Hematopoietic multipotent progenitor cell treated with erythropoietin and hydrocortisone succinate and interleukin-3 and kit ligand, for 6 days (in vitro differentiated cells): ENCODE data around the gene SV2C.
A peak's percentile ranks its signal among the peaks of the same experiment; 100 is the strongest.

Experiments used
- DNase-seq: peaks from one replicate; pipeline ENCODE4 v3.0.0-alpha.2; 2015

The SV2C gene

DNA sequence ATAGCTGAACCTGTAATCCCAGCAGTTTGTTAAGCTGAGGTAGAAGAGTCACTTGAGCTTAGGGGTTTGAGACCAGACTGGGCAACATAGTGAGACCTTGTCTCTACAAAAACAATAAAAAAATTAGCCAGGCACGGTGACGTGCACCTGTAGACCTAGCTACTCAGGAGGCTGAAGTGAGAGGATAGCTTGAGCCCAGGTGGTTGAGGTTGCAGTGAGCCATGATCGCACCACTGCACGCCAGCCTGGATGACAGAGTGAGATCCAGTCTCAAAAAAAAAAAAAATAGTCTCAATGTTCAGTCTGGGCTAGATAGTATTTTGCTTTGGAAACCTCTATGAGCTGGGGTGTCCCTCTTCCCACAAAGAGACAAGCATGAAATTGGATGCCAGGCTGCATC is 268.0 kb downstream of the SV2C start:
- no peak for DNase-seq

DNA sequence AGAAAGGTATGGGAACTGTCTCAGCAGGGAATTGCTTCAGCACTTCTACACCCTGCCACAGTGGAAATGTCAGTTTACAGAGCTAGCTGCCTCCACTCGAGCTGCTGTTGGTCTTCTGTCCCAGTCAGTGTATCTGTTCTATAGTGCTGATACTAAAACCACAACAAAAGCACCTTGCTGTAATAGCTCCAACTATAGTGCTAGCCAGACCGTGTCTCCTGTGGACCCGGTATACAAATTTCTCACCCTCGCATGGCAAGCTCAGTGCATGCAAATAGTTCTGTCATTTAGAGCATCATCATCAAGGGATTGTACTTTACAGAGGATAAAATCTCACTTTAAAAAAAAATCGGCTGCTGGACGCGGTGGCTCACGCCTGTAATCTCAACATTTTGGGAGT is 268.4 kb downstream of the SV2C start:
- DNase-seq = no peak

DNA sequence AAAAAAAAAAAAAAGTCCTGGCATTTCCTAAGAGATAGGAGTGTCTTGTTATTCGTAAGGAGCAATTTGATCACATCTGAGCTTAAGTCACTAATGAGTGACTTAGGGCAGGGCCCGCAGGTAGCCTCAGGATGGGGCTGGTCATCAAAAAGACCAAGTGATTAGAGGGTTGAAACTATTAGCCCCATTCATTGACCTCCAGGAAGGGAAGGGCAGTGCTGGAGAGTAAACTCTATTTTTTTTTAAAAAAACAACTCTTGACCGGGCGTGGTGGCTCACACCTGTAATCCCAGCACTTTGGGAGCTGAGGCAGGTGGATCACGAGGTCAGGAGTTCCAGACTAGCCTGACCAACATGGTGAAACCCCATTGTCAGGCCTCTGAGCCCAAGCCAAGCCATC is 273.7 kb downstream of the SV2C start:
- no peak for DNase-seq

DNA sequence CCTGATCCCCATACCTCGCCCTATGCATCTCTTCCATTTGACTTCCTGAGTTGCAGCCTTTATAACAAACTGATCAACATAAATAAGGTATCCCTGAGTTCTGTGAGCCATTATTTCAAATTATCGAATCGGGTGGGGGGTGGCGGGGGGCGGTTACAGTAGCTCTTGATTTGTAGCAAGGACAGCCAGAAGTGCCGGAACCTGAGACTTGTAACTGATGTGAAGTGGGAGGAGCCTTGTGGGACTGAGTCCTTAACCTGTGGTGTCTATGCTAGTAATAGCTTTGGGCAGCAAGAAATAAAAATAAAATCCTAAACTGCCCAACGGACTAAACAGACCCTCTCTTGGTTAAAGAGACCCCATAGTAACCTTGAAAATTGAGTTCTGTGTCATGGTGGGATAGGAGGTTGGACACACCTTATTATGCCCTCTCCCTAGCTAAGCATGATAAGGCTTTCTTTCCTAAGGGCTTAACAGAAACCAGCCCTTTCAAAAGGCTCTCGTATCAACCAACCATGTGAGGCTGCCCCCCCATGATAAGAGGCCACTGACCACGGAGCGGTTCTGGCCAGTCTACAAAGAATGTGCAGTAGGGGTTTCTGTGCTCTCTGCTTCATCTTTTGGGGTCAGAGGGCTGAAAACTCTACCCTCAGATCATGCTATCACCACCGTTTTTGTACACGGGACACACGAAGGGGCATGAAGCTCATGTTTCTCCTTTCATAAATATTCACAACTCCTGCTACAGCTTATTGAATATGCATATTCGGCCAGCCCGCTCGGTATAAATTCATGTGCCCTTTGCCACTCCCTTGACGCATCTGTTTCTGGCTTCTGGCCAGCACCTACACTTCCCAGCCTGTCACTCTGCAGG is 280.4 kb downstream of the SV2C start:
- peak; percentile 97 for DNase-seq

DNA sequence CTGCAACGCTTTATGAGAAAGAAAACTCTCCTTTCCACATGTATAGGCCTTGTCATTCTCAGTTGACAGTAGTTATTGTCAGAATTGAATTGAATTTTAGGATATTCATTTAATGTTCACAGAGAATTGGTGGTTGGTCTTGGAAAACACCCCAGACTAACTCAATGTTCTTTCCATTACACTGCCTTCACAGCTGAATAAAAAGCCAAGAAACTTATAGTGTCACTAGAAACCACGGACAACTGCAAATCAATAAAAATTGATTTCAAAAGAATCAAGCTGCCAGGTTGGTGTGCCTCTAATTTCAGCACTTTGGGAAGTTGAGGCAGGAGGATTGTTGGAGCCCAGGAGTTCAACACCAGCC is 281.0 kb downstream of the SV2C start:
- no peak for DNase-seq

DNA sequence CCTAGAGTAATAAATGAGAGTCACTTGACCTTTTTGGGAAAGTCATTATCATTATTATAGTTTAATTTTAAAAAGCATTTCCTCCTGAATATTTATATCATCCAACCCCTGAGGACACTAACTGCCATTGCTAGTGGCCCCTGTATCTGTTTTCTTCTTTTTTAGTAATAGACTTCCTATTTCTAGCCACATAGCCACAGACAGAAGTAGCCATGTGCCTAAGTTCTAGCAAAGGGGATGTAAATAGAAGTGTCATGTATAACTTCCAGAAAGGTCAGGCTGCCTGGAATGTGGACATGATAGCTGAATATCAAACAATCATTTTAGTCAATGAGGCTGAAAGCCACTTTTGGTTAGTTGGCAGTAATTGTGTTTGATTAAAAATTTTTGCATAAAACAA is 282.4 kb downstream of the SV2C start:
- peak; percentile 40 for DNase-seq

DNA sequence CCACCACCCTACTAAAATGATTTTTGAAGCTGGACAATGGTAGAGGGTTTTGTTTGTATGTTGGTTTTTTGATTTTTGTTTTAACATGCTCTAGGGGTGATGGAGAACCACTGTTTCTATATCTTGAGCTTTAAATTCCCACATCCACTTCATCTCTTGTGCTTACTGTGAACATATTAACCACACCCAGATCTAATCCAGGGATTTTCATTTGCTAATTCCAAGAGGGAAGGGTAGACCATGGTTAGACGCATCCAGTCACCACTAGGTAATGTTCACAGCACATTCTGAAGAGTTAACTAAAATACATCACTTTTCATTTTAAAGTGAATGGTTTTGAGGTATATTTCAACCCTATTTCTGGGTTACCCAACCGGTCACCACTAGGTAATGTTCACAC is 283.4 kb downstream of the SV2C start:
- DNase-seq = peak; percentile 41

DNA sequence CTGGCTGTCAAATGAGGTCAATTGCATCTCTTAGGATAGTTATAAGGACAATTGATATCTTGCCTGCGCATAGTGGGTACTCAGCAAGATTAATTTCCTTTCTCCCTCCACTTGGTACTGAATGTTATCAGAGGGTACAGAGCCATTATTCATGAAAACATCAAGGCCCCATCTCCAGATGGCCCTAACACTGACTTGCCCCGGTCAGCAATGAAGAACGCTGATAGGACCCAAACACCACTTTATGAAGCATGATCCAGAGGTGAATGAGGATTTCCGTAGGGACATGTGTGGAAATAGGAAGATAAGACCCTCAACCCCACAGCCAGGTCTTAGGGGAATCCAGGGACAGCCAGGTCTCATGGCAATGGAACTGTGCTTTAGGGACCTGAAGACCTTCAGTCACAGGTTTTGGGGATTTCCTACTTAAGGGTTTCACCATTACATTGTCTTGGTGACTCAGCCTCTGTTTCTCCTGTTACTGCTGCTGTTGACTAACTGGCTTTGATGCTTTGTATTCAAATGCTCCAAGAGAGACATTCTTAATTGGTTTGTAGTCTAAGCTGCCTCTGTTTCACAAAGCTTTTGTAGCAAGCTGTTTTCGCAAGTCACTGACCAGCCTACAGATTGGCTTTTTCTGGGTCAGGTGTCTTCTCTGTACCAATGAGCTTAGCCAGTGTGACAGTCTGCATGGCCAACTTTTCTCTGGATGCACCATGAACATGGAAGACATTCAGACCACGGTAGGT is 284.6 kb downstream of the SV2C start:
- DNase-seq = no peak

DNA sequence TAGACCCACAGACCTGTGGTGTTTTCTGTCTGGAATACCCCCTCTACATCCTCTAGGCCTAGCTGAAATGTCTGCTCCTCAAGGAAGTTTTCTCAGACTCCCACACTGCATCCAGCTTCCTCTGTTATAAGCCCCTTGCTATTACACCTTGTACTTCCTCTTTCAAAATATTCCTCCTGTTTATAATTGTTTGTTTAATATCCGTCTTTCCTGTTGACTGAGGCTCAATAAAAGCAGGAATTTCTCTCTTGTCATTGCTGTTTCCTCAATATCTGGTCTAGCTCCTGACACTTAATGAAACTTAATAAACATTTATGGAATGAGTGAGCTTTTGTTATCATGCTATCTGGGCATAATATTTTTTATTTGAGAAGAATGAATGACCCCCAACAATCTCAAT is 285.8 kb downstream of the SV2C start:
- DNase-seq = no peak

DNA sequence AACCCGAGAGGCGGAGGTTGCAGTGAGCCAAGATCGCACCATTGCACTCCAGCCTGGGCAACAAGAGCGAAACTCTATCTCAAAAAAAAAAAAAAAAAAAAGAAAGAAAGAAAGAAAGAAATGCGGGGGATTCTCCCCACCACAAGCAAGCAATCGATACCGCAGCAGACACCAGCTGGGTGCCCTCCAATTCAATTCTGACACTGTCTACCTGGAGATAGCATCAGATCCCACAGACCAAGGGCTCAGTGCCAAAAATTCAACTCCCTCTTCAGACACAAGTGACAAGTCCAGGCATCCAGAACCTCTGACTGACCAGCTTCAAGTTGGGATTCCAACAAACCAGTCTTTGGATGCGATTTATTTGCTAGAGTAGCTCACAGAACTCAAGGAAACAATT is 286.5 kb downstream of the SV2C start:
- DNase-seq = peak; percentile 82

DNA sequence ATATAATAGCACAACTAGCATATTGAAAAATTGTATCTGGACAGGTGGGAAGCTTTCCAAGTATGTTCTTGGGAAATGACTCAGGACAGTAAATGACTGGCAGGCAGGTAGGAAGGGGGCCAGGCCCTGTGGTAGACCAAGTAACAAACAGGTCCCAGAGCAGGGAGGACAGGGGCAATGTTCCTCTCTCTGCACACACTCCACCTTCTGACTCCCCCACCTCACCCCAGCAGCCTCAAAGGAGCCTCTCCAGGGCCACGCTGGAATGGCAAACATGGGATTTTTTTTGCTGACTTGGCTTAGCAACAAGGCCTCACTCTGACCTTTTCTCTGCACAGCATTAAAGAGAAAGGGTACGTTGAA is 288.8 kb downstream of the SV2C start:
- no peak for DNase-seq

DNA sequence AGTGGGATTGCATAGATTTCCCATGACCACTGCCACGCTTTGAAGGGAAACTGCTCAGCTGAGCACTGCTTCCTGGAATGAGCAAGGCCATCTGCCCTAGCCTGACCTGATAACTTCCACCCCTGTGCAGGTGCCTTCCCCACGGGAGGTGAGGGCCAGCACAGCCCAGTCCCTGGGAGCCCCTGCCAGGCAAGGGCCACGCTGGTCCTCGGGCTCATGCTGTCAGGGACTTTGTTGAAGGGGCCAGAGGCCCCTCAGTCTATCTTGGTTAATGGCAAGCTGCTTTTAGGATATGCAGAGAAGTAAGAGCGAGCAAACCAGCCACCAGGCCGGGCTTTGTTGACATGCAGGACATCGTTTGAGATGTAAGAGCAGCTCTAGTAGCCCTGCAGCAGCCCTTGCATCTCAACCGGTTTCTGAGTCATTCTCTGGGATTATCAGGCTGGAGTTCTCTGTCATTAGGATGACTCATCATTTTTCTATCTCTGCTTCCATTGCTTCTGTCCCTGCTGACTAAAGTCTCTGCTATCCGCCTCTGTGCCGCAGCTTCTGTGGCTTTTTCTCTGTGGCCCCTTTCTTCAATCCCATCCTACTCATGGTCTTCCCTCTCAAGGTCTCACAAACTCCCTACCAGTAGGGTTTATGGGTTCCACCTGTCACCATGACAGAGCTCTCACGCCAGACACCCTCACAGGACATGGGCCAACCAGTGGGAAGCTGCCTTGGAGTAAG is 289.3 kb downstream of the SV2C start:
- DNase-seq = peak; percentile 96

DNA sequence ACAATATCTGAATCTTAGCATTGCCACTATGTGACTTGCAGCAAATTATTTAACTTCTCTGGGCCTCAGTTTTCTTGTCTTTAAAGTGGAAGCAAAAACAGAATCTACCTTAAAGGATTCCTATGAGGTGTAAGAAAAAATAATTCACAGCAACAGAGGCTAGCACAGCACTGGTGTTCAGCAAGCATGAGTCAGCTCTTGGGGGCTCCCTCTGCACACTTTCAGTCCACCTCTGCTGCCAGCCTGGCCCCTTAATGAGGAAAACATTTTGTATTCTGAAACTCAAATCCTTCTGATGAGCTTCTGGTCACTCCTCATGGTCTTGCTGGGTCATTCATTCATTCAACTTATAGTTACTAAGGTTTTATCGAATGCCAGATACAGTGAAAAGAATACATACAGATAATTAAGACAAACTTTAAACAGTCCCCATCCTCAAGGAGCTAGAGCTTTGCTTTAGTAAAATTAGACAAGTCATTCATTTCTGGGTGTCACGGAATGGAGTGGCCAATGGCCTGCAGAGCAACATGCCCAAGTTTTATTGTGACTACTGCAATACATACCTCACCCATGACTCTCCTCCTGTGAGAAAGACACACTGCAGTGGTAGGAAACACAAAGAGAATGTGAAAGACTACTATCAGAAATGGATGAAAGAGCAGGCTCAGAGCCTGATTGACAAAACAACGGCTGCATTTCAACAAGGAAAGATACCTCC is 293.1 kb downstream of the SV2C start:
- DNase-seq = peak; percentile 51

DNA sequence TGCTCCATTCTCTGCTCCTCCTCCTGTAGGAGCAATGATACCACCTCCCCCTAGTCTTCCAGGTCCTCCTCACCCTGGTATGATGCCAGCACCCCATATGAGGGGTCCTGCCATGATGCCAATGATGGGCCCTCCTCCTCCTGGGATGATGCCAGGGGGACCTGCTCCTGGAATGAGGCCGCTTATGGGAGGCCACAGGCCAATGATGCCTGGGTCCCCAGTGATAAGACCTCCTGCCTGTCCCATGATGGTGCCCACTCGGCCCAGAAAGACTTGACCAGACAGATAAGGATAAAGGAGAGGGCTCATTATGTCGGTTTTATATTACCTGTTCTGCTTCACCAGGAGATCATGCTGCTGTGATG is 293.7 kb downstream of the SV2C start:
- DNase-seq = peak; percentile 58

DNA sequence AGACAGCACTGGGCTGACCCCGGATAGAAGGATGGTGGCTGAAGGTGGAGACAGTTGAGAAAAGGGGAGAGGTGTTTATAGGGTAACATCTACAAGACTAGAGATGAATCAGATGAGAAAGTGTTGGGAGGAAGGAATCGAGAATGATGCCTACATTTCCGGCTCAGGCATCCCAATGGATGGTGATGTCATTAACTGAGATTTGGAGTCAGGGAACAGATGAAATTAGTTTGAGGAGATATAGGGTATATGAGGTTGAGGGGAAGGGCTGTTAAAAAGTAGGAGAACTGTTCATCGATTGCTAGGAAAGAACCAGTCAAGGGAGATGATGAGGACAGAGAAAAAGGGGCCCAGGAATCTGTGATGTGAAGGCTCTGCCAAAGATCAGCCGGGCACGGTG is 295.2 kb downstream of the SV2C start:
- no peak for DNase-seq

DNA sequence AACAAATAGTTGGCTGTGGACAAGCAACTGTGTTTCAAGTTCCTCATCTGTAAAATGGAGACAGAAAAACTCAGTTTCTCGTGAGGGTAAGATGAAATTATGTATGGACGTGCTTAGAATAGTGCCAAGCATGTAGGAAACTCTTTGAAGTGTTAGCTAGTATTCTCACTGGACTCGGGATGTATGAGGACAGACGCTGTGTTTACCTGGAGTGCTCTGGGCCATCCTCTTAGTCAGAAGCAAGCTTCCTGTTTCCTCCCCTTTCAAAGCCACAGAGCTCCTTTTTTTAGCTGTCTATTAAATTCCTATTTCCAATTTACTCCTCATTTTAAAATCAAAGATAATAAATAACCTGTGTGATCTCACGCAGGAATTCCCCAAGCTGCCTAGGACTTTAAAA is 296.1 kb downstream of the SV2C start:
- no peak for DNase-seq

DNA sequence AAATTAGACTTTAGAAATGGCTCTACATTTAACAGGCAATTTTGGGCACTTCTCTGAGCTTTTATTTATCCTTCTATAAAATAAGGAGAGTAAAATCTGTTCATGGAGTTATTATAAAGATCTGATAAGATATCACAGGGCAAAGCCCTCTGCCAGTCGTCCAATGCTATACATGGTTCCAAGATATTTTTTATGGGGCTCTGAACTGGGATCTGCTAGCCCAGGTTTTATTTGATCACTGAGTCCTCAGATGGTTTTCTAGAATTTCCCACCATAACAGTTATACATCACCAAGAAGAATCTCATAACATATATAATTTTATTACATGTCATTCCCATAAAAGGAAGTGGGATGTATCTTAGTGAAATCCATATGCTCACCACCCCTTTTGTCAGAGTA is 296.7 kb downstream of the SV2C start:
- no peak for DNase-seq

DNA sequence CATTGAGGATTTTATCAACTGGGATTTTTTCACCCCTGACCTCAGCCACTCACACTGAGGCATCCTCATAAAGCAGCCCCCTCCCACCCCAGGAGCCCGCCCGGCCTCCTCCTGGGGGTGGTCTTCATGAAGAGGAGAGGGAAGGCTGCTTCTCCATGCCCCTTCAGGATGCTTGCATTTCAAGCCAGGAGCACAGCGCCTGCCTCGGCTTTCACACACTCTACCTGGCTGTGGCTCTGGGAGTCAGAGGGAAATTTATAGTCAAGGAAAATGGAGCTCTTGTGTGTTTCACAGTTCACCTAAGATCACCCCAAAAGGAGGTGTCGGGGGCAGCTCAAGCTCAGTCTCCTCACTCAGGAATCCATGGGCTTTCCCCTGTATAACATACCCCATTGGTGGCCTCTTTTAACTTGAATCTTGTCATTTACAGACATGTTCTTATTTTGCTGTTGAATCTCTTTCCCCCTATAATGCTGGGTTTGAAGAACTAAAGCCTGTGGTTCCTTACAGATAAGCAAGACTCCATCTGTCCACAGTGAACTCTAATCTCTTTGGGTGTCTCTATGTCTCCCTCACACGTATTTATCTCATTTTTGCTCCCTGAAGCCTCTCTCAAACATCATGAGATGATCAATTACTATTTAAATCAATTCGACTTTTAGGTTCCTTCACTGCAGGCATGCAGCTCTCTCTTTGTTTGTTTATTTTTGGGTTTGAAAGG is 297.3 kb downstream of the SV2C start:
- DNase-seq = peak; percentile 83

DNA sequence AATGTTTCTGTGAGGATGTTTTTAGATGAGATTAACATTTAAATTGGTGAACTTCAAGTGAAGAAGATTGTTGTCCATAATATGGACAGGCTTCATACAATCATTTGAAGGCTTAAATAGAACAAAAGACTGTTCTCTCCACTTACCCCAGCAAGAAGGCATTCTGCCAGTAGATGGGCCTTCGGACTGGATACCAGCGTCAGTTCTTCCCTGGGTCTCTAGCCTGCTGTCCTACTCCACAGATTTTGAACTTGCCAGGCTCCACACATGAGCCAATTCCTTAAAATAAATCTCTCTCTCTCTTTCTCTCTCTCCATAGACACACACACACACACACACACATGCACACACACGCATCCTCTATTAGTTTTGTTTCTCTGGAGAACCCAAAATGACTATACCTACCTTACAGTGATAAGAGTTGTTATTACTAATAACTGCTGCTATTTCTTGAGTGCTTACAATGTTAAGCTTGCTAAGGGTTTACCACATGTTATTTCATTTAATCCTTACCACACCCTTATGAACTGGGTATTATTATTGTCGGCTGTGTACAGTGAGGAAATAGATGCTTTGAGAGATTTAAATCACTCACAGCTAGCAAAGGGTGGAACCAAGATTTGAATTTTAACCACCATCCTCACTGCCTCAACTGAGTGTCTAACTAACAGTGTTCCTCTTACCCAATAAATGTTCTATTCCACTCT is 300.1 kb downstream of the SV2C start:
- DNase-seq = no peak

DNA sequence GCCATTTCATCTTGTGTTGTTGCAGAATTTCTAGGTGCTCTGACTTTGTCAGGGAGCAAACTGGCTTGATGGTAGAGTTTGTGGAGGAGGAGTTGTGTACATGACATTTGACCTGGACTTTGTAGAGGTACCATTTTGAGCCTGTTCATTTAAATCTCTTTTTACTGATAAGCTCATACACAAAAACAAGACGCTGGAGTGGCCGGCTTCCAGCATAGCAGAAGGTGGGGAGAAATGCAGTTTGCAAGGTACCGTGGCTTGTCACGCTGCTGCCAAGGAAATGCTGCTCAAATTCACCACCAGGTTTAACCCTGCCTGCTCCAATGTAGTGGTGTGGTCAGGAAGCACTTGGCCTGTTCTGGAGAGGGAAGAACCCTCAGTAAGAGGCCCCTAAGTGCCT is 301.0 kb downstream of the SV2C start:
- DNase-seq = no peak

DNA sequence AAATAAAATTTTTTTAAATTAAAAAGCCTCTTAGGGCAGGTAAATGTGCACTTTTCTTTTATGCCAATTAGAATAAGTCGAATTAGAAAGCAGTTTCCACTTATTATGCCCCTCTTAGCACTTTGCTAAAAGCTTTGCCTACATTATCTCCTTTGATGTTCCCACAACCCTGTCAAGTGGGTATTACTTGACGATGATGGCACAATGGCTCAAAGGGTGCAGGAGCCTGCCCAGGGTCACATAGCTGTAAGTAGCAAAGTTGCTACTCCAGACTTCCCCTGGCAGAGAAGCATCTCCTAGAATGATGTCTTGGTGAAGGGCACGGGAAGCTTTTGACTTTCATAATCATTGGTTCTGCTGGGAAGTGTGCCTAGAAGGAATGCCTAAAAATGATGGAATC is 301.5 kb downstream of the SV2C start:
- DNase-seq = no peak

DNA sequence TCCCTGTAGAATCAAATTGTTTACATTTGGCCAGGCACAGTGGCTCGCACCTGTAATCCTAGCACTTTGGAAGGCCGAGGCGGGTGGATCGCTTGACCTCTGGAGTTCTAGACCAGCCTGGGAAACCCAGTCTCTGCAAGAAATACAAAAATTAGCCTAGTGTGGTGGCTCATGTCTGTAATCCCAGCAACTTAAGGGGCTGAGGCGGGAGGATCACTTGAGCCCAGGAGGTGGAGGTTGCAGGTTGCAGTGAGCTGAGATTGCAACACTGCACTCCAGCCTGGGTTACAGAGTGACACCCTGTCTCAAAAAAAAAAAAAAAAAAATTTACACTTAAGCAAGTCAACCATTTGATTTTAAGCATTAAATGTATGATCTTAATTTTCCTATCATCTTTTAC is 302.4 kb downstream of the SV2C start:
- DNase-seq = no peak
